Measurements from ENCODE around the gene EML6. TPM values are rescaled to one million over a fixed set of nuclear protein-coding genes. Genes with fewer than 3 reads are reported as not detected.

Gene EML6
- total RNA-seq, 3 donors from 2014 or later (not counting 1 experiment from before 2014, with no cell fraction given), result 1.7 to 3.2 (median 2.4) TPM

DNA sequence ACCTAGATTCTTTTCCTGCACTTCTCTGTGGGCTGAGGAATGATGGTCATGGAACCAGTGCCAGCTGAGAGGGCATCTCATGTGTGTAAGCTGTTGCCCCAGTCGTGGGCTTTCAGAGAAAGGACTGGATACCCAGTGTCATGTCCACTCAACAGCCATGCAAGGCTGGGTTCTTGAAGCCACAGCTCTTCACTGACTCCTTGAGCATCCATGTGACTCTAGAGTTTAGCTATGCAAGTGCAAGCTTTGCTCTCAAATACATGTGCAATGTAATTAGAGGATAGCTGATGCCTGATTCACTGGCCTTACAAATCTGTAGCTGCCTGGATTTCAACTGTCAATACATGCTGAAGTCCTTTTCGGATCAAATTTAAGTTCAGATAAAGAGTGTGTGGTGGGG is 46.8 kb upstream of the EML6 start:
- intact Hi-C loops (cut with micrococcal nuclease), result no loop called here
- WGBS (ENCODE audit: insufficient coverage), result 71% methylated on average over 2 of the region's 2 CpGs
- H3K27ac ChIP-seq (ENCODE audit: low read length), result no peak overlapping the region
- no peak for DNase-seq
- no peaks in the 10 kb centered on the region for H3K9me3 ChIP-seq (ENCODE audit: control insufficient read depth, insufficient read depth, low read length)
- no peaks in the 10 kb centered on the region for H3K27me3 ChIP-seq (ENCODE audit: control insufficient read depth, insufficient read depth, low read length)
- TF ChIP-seq, protein P1, sequence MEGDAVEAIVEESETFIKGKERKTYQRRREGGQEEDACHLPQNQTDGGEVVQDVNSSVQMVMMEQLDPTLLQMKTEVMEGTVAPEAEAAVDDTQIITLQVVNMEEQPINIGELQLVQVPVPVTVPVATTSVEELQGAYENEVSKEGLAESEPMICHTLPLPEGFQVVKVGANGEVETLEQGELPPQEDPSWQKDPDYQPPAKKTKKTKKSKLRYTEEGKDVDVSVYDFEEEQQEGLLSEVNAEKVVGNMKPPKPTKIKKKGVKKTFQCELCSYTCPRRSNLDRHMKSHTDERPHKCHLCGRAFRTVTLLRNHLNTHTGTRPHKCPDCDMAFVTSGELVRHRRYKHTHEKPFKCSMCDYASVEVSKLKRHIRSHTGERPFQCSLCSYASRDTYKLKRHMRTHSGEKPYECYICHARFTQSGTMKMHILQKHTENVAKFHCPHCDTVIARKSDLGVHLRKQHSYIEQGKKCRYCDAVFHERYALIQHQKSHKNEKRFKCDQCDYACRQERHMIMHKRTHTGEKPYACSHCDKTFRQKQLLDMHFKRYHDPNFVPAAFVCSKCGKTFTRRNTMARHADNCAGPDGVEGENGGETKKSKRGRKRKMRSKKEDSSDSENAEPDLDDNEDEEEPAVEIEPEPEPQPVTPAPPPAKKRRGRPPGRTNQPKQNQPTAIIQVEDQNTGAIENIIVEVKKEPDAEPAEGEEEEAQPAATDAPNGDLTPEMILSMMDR (IDR thresholded peaks at IDR 0.05), result no peak
- H3K4me1 ChIP-seq (ENCODE audit: control insufficient read depth, insufficient read depth, low read length), result peaks cover 13% of the 10 kb centered on the region
- H3K36me3 Mint-ChIP-seq, result no peaks in the 10 kb centered on the region
- H3K36me3 ChIP-seq (ENCODE audit: control insufficient read depth, insufficient read depth, low read length), result no peaks in the 10 kb centered on the region
- no peak overlapping the region for H3K4me3 ChIP-seq (ENCODE audit: low read length)
- no peak overlapping the region for H3K27ac Mint-ChIP-seq
- H3K4me3 Mint-ChIP-seq, result no peak overlapping the region
- H3K4me1 Mint-ChIP-seq, result peaks cover 11 to 15% of the 10 kb centered on the region in 2 donors
- peaks cover 8 to 23% of the 10 kb centered on the region in 2 donors for H3K27me3 Mint-ChIP-seq (ENCODE audit: low read depth in 2 of 2)
- no peaks in the 10 kb centered on the region for H3K9me3 Mint-ChIP-seq
- ATAC-seq, result no peak

DNA sequence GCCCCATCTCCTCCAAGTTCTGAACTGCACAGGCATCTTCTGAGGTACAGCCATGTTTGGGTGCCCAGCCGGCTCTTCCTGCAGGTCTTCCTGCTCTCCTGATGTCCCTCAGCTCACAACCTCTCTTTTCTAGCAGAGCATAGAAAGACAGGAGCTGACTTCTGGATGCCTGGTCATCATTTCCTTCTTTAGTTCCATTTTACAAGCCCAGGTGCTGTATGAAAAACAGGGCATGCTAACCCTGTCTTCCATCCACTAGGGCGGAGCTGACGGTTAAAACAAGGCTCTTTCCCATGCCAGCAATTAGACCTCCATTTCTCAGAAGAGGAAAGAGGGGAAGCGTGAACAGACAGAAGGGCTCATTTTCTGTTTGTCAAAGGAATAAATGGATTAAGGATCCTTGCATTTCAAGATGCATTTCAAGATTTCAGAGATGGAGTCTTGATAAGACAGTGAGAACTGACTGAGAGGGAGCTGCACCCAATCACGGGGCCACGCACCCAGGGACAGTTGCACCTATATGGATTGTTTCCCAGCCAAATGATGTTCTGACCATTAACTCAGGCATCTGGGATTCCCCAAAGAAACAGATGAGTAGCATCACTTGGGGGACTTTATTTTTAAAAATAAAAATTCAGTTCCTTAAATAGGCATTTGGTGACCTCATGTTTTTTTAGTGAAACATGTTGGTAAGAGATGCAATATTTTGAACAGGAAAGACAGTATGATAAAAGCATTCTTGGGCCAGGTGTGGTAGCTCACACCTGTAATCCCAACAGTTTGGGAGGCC is 45.8 kb upstream of the EML6 start:
- Histone ChIP-seq H3K4me3 (ENCODE audit: low read length) (no peak overlapping the region), H3K27ac (ENCODE audit: low read length) (no peak overlapping the region), H3K27me3 (ENCODE audit: control insufficient read depth, insufficient read depth, low read length) (no peaks in the 10 kb centered on the region), H3K9me3 (ENCODE audit: control insufficient read depth, insufficient read depth, low read length) (no peaks in the 10 kb centered on the region), H3K4me1 (ENCODE audit: control insufficient read depth, insufficient read depth, low read length) (peaks cover 13% of the 10 kb centered on the region), H3K36me3 (ENCODE audit: control insufficient read depth, insufficient read depth, low read length) (no peaks in the 10 kb centered on the region)
- Mint-ChIP-seq H3K9me3 (no peaks in the 10 kb centered on the region), H3K4me1 (peaks cover 11 to 15% of the 10 kb centered on the region in 2 donors), H3K36me3 (no peaks in the 10 kb centered on the region), H3K27ac (no peak overlapping the region), H3K4me3 (no peak overlapping the region), H3K27me3 (ENCODE audit: low read depth in 2 of 2) (peaks cover 8 to 23% of the 10 kb centered on the region in 2 donors)
- intact Hi-C loops (cut with micrococcal nuclease), result no loop called here
- 95% methylated on average over 6 of the region's 6 CpGs for WGBS (ENCODE audit: insufficient coverage)
- TF ChIP-seq, protein P1 (IDR thresholded peaks at IDR 0.05), result no peak
- DNase-seq, result no peak
- ATAC-seq, result no peak

DNA sequence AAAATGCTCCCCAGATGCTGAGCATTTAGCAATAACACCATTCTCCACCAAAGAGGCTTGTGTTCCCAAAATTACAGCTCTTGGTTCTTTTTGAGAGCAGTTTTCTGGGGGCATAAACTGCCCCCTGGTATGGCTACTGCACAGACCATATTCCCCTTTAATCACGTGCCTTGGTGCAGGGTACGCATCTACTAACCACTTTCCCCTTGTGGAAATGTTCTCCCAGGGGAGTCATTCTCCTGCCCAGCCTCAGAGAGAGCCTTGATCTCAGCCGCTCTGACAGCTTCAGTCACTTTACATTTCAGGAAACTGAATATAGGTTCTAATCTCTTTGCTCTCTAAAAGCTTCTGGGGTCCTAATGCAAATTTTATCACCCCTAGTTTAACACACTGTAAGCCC is 44.7 kb upstream of the EML6 start:
- Histone ChIP-seq H3K9me3 (ENCODE audit: control insufficient read depth, insufficient read depth, low read length) (no peaks in the 10 kb centered on the region), H3K4me1 (ENCODE audit: control insufficient read depth, insufficient read depth, low read length) (peaks cover 6% of the 10 kb centered on the region), H3K27ac (ENCODE audit: low read length) (no peak overlapping the region), H3K36me3 (ENCODE audit: control insufficient read depth, insufficient read depth, low read length) (no peaks in the 10 kb centered on the region), H3K4me3 (ENCODE audit: low read length) (no peak overlapping the region), H3K27me3 (ENCODE audit: control insufficient read depth, insufficient read depth, low read length) (no peaks in the 10 kb centered on the region)
- no peak overlapping the region for H3K27ac Mint-ChIP-seq
- peaks cover under 1 to 6% of the 10 kb centered on the region in 2 donors for H3K4me1 Mint-ChIP-seq
- H3K9me3 Mint-ChIP-seq, result no peaks in the 10 kb centered on the region
- WGBS (ENCODE audit: insufficient coverage), result 61% methylated on average over 3 of the region's 3 CpGs
- no peak overlapping the region for H3K4me3 Mint-ChIP-seq
- TF ChIP-seq, protein P1 (IDR thresholded peaks at IDR 0.05), result no peak
- no peaks in the 10 kb centered on the region for H3K36me3 Mint-ChIP-seq
- ATAC-seq (no peak), DNase-seq (no peak)
- peaks cover 5 to 23% of the 10 kb centered on the region in 2 donors for H3K27me3 Mint-ChIP-seq (ENCODE audit: low read depth in 2 of 2)
- intact Hi-C loops (cut with micrococcal nuclease), result no loop called here
